GM10248 (cell line): Measurements from ENCODE around the gene SCAMP5.

Experiments used
- CTCF ChIA-PET: fragments of 300-600 bp; sonication (Branson Sonifier 250); formaldehyde crosslinking; extraction: SDS; loops from one replicate; lab custom pipeline; 2021; ENCODE audit warnings: antibody characterized with exemption; lab: Yijun Ruan, JAX
- POLR2A ChIA-PET: fragments of 350-650 bp; sonication (Branson Sonifier 250); formaldehyde crosslinking; extraction: SDS; loops from one replicate; lab custom pipeline; 2020; ENCODE audit warnings: antibody characterized with exemption; lab: Yijun Ruan, JAX
- DNase-seq: peaks from one replicate; pipeline ENCODE4 v3.0.0; 2012; ENCODE audit errors: extremely low spot score
- CTCF ChIP-seq: IDR thresholded peaks from 2 replicates; pipeline ENCODE4 v1.5.1; 2012; ENCODE audit warnings: mild to moderate bottlenecking, low read depth; ENCODE audit errors: extremely low read depth, missing control alignments, control extremely low read depth

The SCAMP5 gene

DNA sequence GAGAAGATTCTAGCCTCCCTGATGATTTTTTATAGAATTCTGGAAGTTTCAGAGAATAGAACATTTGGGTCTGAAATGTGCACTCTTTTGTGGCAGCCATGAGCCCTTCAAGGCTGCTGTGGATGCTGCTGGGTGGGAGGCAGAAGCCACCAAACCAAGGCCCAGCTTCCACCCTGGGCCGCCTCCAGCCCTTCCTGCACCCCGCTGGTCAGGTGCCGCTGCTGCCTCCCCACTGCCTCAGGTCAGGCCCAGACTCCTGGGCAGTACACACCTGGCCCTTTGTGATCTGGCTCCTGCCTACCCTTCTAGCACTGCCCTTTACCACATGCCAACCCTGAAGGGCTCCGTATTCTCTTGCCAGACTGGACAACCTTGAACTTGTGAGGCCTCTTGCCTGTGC lies 56.3 kb downstream of the SCAMP5 start:
- POLR2A ChIA-PET, result no interaction called here
- no peak for DNase-seq
- CTCF ChIA-PET, result interaction anchor here (3.6 kb wide), 1 partner anchor 9 kb away, joined by 18 read pairs; no protein-coding TSS in a partner anchor
- TF ChIP-seq CTCF, result no peak

GRCh38 chr15:75052972-75053747 lies 57.8 kb downstream of the SCAMP5 start:
- CTCF ChIA-PET, result interaction anchor here (1.0 to 3.6 kb wide), 5 partner anchors 9 to 151 kb away, joined by 3 to 18 read pairs (median 3); partner anchors contain the start of gene C15orf39
- POLR2A ChIA-PET, result interaction anchor here (0.9 to 1.0 kb wide), 2 partner anchors 10 to 30 kb away, joined by 4 to 8 read pairs; partner anchors contain the start of gene PPCDC
- TF ChIP-seq CTCF, result no peak
- no peak for DNase-seq

DNA sequence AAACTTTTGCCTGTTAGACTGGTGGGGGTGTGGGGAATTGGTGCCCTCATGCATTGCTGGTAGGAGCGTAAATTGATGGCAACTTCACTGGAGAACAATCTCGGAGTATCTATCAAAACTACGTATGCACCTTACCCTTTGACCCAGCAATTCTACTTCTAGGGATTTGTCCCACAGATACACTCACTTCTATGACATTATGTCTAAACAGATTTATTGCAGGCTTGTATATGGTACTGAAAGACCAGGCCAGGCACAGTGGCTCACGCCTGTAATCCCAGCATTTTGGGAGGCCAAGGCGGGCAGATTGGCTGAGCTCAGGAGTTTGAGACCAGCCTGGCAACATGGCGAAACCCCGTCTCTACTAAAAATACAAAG lies 58.4 kb downstream of the SCAMP5 start:
- DNase-seq, result no peak
- CTCF ChIA-PET, result interaction anchor here (1.2 to 3.6 kb wide), 4 partner anchors 8 to 148 kb away, joined by 3 to 18 read pairs (median 4); partner anchors contain the start of gene C15orf39
- no peak for TF ChIP-seq CTCF
- POLR2A ChIA-PET, result no interaction called here

GRCh38 chr15:75054172-75054897 lies 59.0 kb downstream of the SCAMP5 start:
- CTCF ChIA-PET, result interaction anchor here (1.2 to 3.6 kb wide), 3 partner anchors 8 to 147 kb away, joined by 3 to 18 read pairs (median 5); partner anchors contain the start of gene C15orf39
- no peak for DNase-seq
- POLR2A ChIA-PET, result no interaction called here
- no peak for TF ChIP-seq CTCF

GRCh38 chr15:75056036-75056435 lies 60.7 kb downstream of the SCAMP5 start:
- CTCF ChIA-PET, result interaction anchor here (1.0 to 1.2 kb wide), 2 partner anchors 11 to 27 kb away, joined by 3 read pairs; no protein-coding TSS in a partner anchor
- no peak for DNase-seq
- no peak for TF ChIP-seq CTCF
- POLR2A ChIA-PET, result no interaction called here
